Trophoblast cell (in vitro differentiated cells and primary cell): ENCODE data around the gene PRTG.
A peak's percentile ranks its signal among the peaks of the same experiment; 100 is the strongest.

ENCODE experiments used
- DNase-seq, 2 donors: peaks; one replicate each; pipeline ENCODE4 v3.0.0-alpha.2; 2016
- H2AFZ ChIP-seq: 2 replicates; pipeline ENCODE4 v1.6.1; 2013; ENCODE audit warnings: low read length, moderate library complexity, mild to moderate bottlenecking; ENCODE audit not compliant: insufficient read depth, poor library complexity
- H2AK5ac ChIP-seq: 2 replicates; pipeline ENCODE4 v1.6.1; 2013; ENCODE audit warnings: mild to moderate bottlenecking, low read length
- H2BK120ac ChIP-seq: 2 replicates; pipeline ENCODE4 v1.6.1; 2013; ENCODE audit warnings: low read length, mild to moderate bottlenecking, moderate library complexity; ENCODE audit not compliant: insufficient read depth, poor library complexity
- H2BK12ac ChIP-seq: 2 replicates; pipeline ENCODE4 v1.6.1; 2013; ENCODE audit warnings: mild to moderate bottlenecking, low read length, moderate library complexity
- H2BK5ac ChIP-seq: 2 replicates; pipeline ENCODE4 v1.6.1; 2013; ENCODE audit warnings: low read length, low read depth, moderate library complexity, mild to moderate bottlenecking; ENCODE audit not compliant: poor library complexity
- H3K14ac ChIP-seq: 2 replicates; pipeline ENCODE4 v1.6.1; 2013; ENCODE audit warnings: mild to moderate bottlenecking, low read length
- H3K18ac ChIP-seq: 2 replicates; pipeline ENCODE4 v1.6.1; 2013; ENCODE audit warnings: mild to moderate bottlenecking, low read length
- H3K23ac ChIP-seq: 2 replicates; pipeline ENCODE4 v1.6.1; 2013; ENCODE audit warnings: low read length
- H3K27ac ChIP-seq: 2 replicates; pipeline ENCODE4 v1.5.1; 2013; ENCODE audit warnings: low read depth, mild to moderate bottlenecking, inconsistent platforms, low read length, moderate library complexity
- H3K27me3 ChIP-seq: 2 replicates; pipeline ENCODE4 v1.6.1; 2013; ENCODE audit warnings: inconsistent platforms, mild to moderate bottlenecking, low read length, moderate library complexity; ENCODE audit not compliant: insufficient read depth
- H3K36me3 ChIP-seq, 2 experiments: 1 replicate in 1 of 2; 2 replicates in 1 of 2; pipeline ENCODE4 v1.6.1; 2013; ENCODE audit warnings: low read length in 2 of 2, mild to moderate bottlenecking in 2 of 2, moderate library complexity in 1 of 2; ENCODE audit not compliant: insufficient read depth in 2 of 2, control insufficient read depth in 1 of 2
- H3K4ac ChIP-seq: 2 replicates; pipeline ENCODE4 v1.6.1; 2013; ENCODE audit warnings: low read depth, mild to moderate bottlenecking, low read length, moderate library complexity
- H3K4me1 ChIP-seq, 2 experiments: 1 replicate in 1 of 2; 2 replicates in 1 of 2; pipeline ENCODE4 v1.6.1; 2013; ENCODE audit warnings: low read length in 2 of 2, mild to moderate bottlenecking in 2 of 2, moderate library complexity in 1 of 2; ENCODE audit not compliant: insufficient read depth in 2 of 2, control insufficient read depth in 1 of 2
- H3K4me2 ChIP-seq: 2 replicates; pipeline ENCODE4 v1.6.1; 2013; ENCODE audit warnings: inconsistent platforms, mild to moderate bottlenecking, low read length, moderate library complexity
- H3K4me3 ChIP-seq: 2 replicates; pipeline ENCODE4 v1.5.1; 2013; ENCODE audit warnings: mild to moderate bottlenecking, low read depth, low read length, inconsistent platforms
- H3K79me1 ChIP-seq: one replicate; pipeline ENCODE4 v1.6.1; 2013; ENCODE audit warnings: low read length
- H3K79me2 ChIP-seq: 2 replicates; pipeline ENCODE4 v1.6.1; 2013; ENCODE audit warnings: low read length, mild to moderate bottlenecking; ENCODE audit not compliant: control insufficient read depth, insufficient read depth, poor library complexity
- H3K9ac ChIP-seq: 2 replicates; pipeline ENCODE4 v1.6.1; 2013; ENCODE audit warnings: mild to moderate bottlenecking, low read length
- H3K9me3 ChIP-seq: 2 replicates; pipeline ENCODE4 v1.6.1; 2013; ENCODE audit warnings: low read depth, mild to moderate bottlenecking, control low read depth, inconsistent platforms, low read length; ENCODE audit not compliant: insufficient read depth
- H4K12ac ChIP-seq: 2 replicates; pipeline ENCODE4 v1.6.1; 2013; ENCODE audit warnings: low read depth, mild to moderate bottlenecking, low read length, moderate library complexity
- H4K8ac ChIP-seq: 2 replicates; pipeline ENCODE4 v1.6.1; 2013; ENCODE audit warnings: low read depth, mild to moderate bottlenecking, low read length, moderate library complexity
- H4K91ac ChIP-seq: one replicate; pipeline ENCODE4 v1.6.1; 2013; ENCODE audit warnings: low read depth, mild to moderate bottlenecking, low read length, moderate library complexity
- WGBS: extraction: QIAGEN DNeasy Blood & Tissue Kit; methylation state at CpG from one replicate; pipeline ENCODE4 v1.1.7; 2013; ENCODE audit warnings: missing lambda C conversion rate; ENCODE audit not compliant: insufficient read length, insufficient coverage; ENCODE audit errors: extremely low coverage; 5-methylcytosine and 5-hydroxymethylcytosine counted together

PRTG gene

GRCh38 chr15:55676507-55676906, 66.4 kb downstream of the PRTG start:
- Histone ChIP-seq H3K4me3 (no peak overlapping the region), H3K4me1 (peaks cover 2 to 3% of the 10 kb centered on the region in 2 experiments), H4K12ac (no peak overlapping the region), H3K14ac (no peak overlapping the region), H3K79me2 (no peaks in the 10 kb centered on the region), H3K36me3 (peaks cover 8 to 20% of the 10 kb centered on the region in 2 experiments), H2BK5ac (no peak overlapping the region), H3K27me3 (no peaks in the 10 kb centered on the region), H3K4ac (no peak overlapping the region), H3K9me3 (no peaks in the 10 kb centered on the region), H2BK120ac (no peak overlapping the region), H4K8ac (no peak overlapping the region), H4K91ac (no peak overlapping the region), H3K79me1 (no peaks in the 10 kb centered on the region), H2AFZ (no peak overlapping the region), H3K23ac (no peak overlapping the region), H2BK12ac (no peak overlapping the region), H3K27ac (no peak overlapping the region), H3K9ac (no peak overlapping the region), H3K4me2 (no peak overlapping the region), H2AK5ac (no peak overlapping the region), H3K18ac (no peak overlapping the region)
- no peak for DNase-seq
- whole genome bisulfite sequencing, result no CpG with 5 or more reads among the region's 2 CpGs

DNA sequence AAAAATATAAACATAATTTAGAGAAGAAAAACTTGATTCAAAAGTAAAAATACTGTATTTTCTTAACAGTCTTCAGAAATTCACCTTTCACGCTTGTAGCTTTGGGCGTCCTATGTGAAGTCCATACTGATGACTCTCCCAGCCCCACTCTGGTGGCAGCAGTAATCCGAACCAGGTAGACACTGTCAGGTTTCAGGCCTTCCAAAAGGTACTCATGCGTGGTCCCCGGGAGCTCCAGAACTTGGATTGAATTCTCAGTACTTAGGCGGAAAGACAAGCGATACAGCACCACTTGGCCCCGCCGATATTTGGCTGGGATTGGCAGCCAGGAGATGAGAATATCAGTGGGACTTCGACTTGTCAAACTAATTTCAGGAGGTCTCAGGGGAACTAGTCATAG, 69.7 kb downstream of the PRTG start:
- Histone ChIP-seq H3K4me2 (no peak overlapping the region), H3K4ac (no peak overlapping the region), H3K23ac (no peak overlapping the region), H3K36me3 (peaks cover 17 to 26% of the 10 kb centered on the region in 2 experiments), H4K8ac (no peak overlapping the region), H2BK12ac (no peak overlapping the region), H3K9ac (no peak overlapping the region), H3K27ac (no peak overlapping the region), H3K14ac (no peak overlapping the region), H2BK5ac (no peak overlapping the region), H2BK120ac (no peak overlapping the region), H2AFZ (no peak overlapping the region), H3K4me1 (peaks cover 2 to 3% of the 10 kb centered on the region in 2 experiments), H4K12ac (no peak overlapping the region), H3K27me3 (no peaks in the 10 kb centered on the region), H2AK5ac (no peak overlapping the region), H3K4me3 (no peak overlapping the region), H3K79me1 (no peaks in the 10 kb centered on the region), H3K79me2 (no peaks in the 10 kb centered on the region), H4K91ac (no peak overlapping the region), H3K9me3 (no peaks in the 10 kb centered on the region), H3K18ac (no peak overlapping the region)
- WGBS, result no CpG with 5 or more reads among the region's 10 CpGs
- DNase-seq, result no peak

DNA sequence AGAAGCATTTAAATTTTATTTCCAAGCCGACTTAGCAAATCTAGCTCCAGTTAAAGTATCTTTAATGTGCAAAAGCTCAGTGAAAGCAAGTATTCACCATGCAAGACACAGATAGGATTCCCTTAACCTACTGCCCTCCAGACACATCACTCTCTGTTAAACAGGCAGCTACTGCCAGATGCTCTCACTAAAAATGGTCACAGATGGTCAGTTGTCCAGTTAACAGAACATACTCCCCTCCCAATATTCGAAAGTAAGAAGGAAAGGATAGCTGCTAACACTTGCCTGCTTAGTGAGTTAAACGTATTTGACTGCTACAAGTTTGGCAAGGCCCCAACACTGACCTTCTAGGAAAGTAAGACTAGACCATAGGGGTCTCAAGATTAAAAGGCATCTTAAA, 73.7 kb downstream of the PRTG start:
- H3K27me3 ChIP-seq, result no peaks in the 10 kb centered on the region
- no peaks in the 10 kb centered on the region for H3K9me3 ChIP-seq
- H3K23ac ChIP-seq, result peak overlapping the region; percentile 30
- H3K27ac ChIP-seq, result no peak overlapping the region
- no peak overlapping the region for H3K4me3 ChIP-seq
- H2BK5ac ChIP-seq, result no peak overlapping the region
- no peak overlapping the region for H2AK5ac ChIP-seq
- H4K8ac ChIP-seq, result no peak overlapping the region
- no peak overlapping the region for H3K9ac ChIP-seq
- H3K14ac ChIP-seq, result no peak overlapping the region
- H2AFZ ChIP-seq, result no peak overlapping the region
- no peaks in the 10 kb centered on the region for H3K79me2 ChIP-seq
- WGBS, result no CpG with 5 or more reads among the region's 3 CpGs
- H3K4me2 ChIP-seq, result no peak overlapping the region
- peaks cover 29 to 33% of the 10 kb centered on the region in 2 experiments for H3K36me3 ChIP-seq
- H2BK120ac ChIP-seq, result no peak overlapping the region
- no peak overlapping the region for H4K12ac ChIP-seq
- no peak overlapping the region for H3K4ac ChIP-seq
- no peak overlapping the region for H3K18ac ChIP-seq
- DNase-seq, result no peak
- H4K91ac ChIP-seq, result no peak overlapping the region
- H3K4me1 ChIP-seq, result peaks cover 2 to 3% of the 10 kb centered on the region in 2 experiments
- H2BK12ac ChIP-seq, result no peak overlapping the region
- H3K79me1 ChIP-seq, result no peaks in the 10 kb centered on the region

DNA sequence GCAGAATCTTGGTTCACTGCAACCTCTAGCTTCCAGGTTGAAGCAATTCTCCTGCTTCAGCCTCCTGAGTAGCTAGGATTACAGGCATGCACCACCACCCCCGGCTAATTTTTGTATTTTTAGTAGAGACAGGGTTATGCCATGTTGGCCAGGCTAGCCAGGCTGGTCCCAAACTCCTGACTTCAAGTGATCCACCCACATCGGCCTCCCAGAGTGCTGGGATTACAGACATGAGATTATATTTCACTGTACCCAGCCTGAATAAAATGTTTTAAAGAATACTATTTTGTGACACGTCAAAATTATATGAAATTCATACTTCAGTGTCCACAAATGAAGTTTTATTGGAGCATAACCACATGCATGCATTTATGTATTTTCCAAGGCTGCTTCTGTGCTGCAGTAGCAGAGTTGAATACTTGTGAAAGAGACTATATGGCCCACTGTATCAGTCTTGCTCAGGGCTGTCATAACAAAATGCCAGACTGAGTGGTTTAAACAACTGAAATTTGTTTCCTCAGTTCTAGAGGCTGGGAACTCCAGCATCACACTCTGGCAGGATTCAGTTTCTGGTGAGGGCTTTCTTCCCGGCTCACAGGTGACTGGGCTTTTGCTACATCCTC, 77.2 kb downstream of the PRTG start:
- WGBS, result no CpG with 5 or more reads among the region's 4 CpGs
- Histone ChIP-seq H4K8ac (no peak overlapping the region), H2BK5ac (no peak overlapping the region), H2BK12ac (no peak overlapping the region), H3K9me3 (no peaks in the 10 kb centered on the region), H3K36me3 (peaks cover 20 to 23% of the 10 kb centered on the region in 2 experiments), H4K91ac (no peak overlapping the region), H4K12ac (no peak overlapping the region), H2BK120ac (no peak overlapping the region), H3K4me2 (no peak overlapping the region), H3K79me2 (no peaks in the 10 kb centered on the region), H3K14ac (no peak overlapping the region), H3K4ac (no peak overlapping the region), H3K27me3 (no peaks in the 10 kb centered on the region), H2AK5ac (no peak overlapping the region), H3K79me1 (no peaks in the 10 kb centered on the region), H3K23ac (no peak overlapping the region), H2AFZ (no peak overlapping the region), H3K4me1 (peaks cover 2 to 11% of the 10 kb centered on the region in 2 experiments), H3K9ac (no peak overlapping the region), H3K27ac (no peak overlapping the region), H3K4me3 (no peak overlapping the region), H3K18ac (no peak overlapping the region)
- no peak for DNase-seq
